ENCODE results near the gene SORCS2. TPM values are rescaled to one million over a fixed set of nuclear protein-coding genes. Genes with fewer than 3 reads are reported as not detected.
A peak's percentile ranks its signal among the peaks of the same experiment; 100 is the strongest.

The SORCS2 gene
- polyA plus RNA-seq, 1 of the 3 experiments (the other 2 are of a cell fraction), result 1.6 TPM

DNA sequence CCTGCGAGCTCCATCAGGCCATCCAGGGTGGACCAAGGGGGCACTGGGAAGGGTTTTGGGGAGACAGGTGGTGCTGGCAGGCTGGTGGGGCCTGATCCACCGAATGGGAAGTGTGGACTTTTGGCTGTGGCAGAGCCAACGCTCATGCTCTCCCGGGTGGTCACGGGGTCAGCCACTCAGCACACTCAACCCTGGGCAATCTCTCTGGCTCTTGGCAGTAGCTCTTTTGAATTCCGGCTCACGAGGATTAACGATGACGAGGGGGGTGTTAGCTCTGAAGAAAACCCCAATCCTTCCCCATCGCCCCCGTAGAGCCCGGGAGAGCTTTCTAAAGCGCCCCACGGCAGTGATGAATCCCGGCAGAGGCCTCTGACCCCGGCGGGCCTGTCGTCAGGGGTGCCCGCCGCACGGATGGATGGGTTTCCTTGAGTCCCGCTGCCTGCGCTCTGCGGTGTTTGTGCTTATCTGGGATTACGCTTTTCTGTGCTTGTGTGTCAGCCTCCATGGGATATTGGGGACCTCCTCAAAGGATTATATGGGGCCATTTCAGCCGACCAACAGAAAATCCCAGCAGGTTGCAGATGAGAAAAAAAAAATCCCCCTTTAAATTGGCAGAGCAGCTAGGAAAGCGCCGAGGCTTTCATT lies 399.2 kb downstream of the SORCS2 start (continued):
- TF ChIP-seq, protein P1, sequence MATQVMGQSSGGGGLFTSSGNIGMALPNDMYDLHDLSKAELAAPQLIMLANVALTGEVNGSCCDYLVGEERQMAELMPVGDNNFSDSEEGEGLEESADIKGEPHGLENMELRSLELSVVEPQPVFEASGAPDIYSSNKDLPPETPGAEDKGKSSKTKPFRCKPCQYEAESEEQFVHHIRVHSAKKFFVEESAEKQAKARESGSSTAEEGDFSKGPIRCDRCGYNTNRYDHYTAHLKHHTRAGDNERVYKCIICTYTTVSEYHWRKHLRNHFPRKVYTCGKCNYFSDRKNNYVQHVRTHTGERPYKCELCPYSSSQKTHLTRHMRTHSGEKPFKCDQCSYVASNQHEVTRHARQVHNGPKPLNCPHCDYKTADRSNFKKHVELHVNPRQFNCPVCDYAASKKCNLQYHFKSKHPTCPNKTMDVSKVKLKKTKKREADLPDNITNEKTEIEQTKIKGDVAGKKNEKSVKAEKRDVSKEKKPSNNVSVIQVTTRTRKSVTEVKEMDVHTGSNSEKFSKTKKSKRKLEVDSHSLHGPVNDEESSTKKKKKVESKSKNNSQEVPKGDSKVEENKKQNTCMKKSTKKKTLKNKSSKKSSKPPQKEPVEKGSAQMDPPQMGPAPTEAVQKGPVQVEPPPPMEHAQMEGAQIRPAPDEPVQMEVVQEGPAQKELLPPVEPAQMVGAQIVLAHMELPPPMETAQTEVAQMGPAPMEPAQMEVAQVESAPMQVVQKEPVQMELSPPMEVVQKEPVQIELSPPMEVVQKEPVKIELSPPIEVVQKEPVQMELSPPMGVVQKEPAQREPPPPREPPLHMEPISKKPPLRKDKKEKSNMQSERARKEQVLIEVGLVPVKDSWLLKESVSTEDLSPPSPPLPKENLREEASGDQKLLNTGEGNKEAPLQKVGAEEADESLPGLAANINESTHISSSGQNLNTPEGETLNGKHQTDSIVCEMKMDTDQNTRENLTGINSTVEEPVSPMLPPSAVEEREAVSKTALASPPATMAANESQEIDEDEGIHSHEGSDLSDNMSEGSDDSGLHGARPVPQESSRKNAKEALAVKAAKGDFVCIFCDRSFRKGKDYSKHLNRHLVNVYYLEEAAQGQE (IDR thresholded peaks at IDR 0.05; ENCODE audit: low read depth, low read length), result no peak
- TF ChIP-seq POLR2AphosphoS5 (IDR thresholded peaks at IDR 0.05; ENCODE audit: low read depth, low read length) (no peak), SMC3 (IDR thresholded peaks at IDR 0.05; ENCODE audit: low read depth, low read length) (no peak), NRF1 (IDR thresholded peaks at IDR 0.05; ENCODE audit: low read depth, low read length) (no peak)

DNA sequence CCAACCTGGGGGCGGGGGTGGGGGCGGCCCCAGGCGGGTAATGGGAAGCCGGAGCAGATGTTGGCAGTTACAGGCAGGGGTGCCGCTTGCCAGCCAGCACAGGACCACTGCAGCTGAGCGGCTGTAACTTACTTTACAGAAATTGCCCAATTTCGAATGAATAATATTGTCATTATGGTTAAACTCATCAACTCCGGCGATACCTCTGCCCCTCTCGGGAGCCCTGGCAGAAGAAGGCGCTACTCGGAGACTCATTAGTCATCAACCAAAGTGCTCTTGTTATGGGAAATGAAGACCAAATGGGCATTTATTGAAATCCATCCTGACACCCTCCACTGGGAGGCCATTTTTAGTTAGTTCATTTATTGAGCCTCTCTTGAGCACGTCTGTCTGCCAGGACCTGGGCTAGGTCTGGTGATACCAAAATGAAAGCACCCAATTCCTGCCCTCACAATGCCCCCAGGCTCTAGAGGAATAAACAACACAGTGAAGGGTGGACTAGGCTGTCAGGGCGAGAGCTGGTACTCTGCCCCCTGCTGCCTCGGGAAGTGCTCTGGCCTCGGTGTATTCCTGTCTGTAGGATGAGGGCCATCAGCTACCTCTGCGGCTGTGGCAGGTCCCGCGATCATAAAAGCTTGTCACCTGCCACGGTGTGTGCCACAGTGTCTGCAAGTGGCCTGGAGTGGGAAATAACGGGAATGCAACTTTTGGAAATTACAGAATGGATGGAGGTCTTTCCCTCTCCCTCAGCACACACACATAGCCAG lies 401.5 kb downstream of the SORCS2 start:
- Histone ChIP-seq H3K27me3 (ENCODE audit: insufficient read depth) (no peaks in the 10 kb centered on the region), H3K36me3 (replicated peaks in 1 of 2; ENCODE audit: control insufficient read depth in 1 of 2, insufficient read depth in 2 of 2, low read length in 1 of 2) (no peaks in the 10 kb centered on the region), H3K79me2 (ENCODE audit: insufficient read depth) (no peaks in the 10 kb centered on the region), H3K9me2 (no peaks in the 10 kb centered on the region), H3K4me3 (ENCODE audit: low read depth in 2 of 2, low read length in 1 of 2) (no peak overlapping the region), H3K4me2 (no peak overlapping the region), H3K27ac (ENCODE audit: low read depth in 2 of 2, low read length in 1 of 2) (no peak overlapping the region), H4K20me1 (ENCODE audit: insufficient read depth) (no peaks in the 10 kb centered on the region), H3K9me3 (no peaks in the 10 kb centered on the region), H2AFZ (ENCODE audit: low read depth) (no peak overlapping the region), H3K9ac (no peak overlapping the region), H3K4me1 (ENCODE audit: control insufficient read depth in 1 of 2, insufficient read depth in 2 of 2, low read depth in 1 of 2, low read length in 1 of 2) (no peaks in the 10 kb centered on the region), H3F3A (replicated peaks; ENCODE audit: insufficient read depth) (no peaks in the 10 kb centered on the region)
- 64% methylated on average over 19 of the region's 21 CpGs for WGBS (ENCODE audit: low lambda C conversion rate)
- CTCF ChIA-PET, result no interaction called here
- POLR2A ChIA-PET, result no interaction called here
- peak; percentile 51 for DNase-seq
- TF ChIP-seq, protein P2, sequence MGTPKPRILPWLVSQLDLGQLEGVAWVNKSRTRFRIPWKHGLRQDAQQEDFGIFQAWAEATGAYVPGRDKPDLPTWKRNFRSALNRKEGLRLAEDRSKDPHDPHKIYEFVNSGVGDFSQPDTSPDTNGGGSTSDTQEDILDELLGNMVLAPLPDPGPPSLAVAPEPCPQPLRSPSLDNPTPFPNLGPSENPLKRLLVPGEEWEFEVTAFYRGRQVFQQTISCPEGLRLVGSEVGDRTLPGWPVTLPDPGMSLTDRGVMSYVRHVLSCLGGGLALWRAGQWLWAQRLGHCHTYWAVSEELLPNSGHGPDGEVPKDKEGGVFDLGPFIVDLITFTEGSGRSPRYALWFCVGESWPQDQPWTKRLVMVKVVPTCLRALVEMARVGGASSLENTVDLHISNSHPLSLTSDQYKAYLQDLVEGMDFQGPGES (IDR thresholded peaks at IDR 0.05; ENCODE audit: low read depth, low read length), result no peak
- no peak for TF ChIP-seq SIN3A (IDR thresholded peaks at IDR 0.05; ENCODE audit: borderline replicate concordance, low read depth, low read length)
- no peak for TF ChIP-seq YY1 (IDR thresholded peaks at IDR 0.05; ENCODE audit: low read depth)
- no peak for TF ChIP-seq JUND (IDR thresholded peaks at IDR 0.05)
- no peak for TF ChIP-seq GABPA (IDR thresholded peaks at IDR 0.05; ENCODE audit: low read depth)
- TF ChIP-seq POLR2AphosphoS5 (IDR thresholded peaks at IDR 0.05; ENCODE audit: low read depth, low read length), result no peak
- TF ChIP-seq FOXM1 (IDR thresholded peaks at IDR 0.05; ENCODE audit: low read depth), result no peak
- no peak for TF ChIP-seq GATA2 (CRISPR knock-in tag; IDR thresholded peaks at IDR 0.05)
- no peak for TF ChIP-seq USF2 (IDR thresholded peaks at IDR 0.05; ENCODE audit: borderline replicate concordance, low read depth, low read length)
- TF ChIP-seq ELF1 (IDR thresholded peaks at IDR 0.05), result no peak
- no peak for TF ChIP-seq NRF1 (IDR thresholded peaks at IDR 0.05; ENCODE audit: low read depth, low read length)

All from SK-N-SH (cell line).